GM12878 (cell line): ENCODE measurements around the gene HTR6. TPM values are rescaled to one million over a fixed set of nuclear protein-coding genes. Genes with fewer than 3 reads are reported as not detected.

Experiments
- ATAC-seq: fragments of 200-7000 bp; cut with Tn5 transposase; 3 replicates; pipeline ENCODE4 v1.9.1; 2020; ENCODE audit warnings: mild to moderate bottlenecking, moderate library complexity
- BruUV-seq: library from RNA; stranded (reverse); fragments of 400-500 nt; replicated peaks from 2 replicates; lab custom pipeline; 2021; lab: Mats Ljungman, UMichigan
- CTCF ChIA-PET: fragments of 300-600 bp; sonication (Branson Sonifier 250); formaldehyde crosslinking; extraction: SDS; loops from one replicate; lab custom pipeline; 2021; ENCODE audit warnings: inconsistent platforms; lab: Yijun Ruan, JAX
- POLR2A ChIA-PET: fragments of 350-600 bp; formaldehyde crosslinking; extraction: SDS; loops from one replicate; lab custom pipeline; 2021; ENCODE audit warnings: inconsistent platforms; lab: Charles Lee
- RAD21 ChIA-PET: fragments of 300-600 bp; sonication (Branson Sonifier 250); formaldehyde crosslinking; loops from one replicate; lab custom pipeline; 2023; ENCODE audit warnings: antibody characterized with exemption; ENCODE audit not compliant: unreplicated experiment; lab: Charles Lee
- SMC1A ChIA-PET: fragments of 300-600 bp; sonication (Branson Sonifier 250); formaldehyde crosslinking; loops from one replicate; lab custom pipeline; 2023; ENCODE audit not compliant: unreplicated experiment, uncharacterized antibody; lab: Charles Lee
- DNase-seq: peaks from one replicate; pipeline ENCODE4 v3.0.0-alpha.2; 2011; ENCODE audit warnings: low read depth, low spot score
- FAIRE-seq: peaks from 3 replicates; lab custom pipeline; 2011; peaks lifted over from hg19 to GRCh38; lab: Jason Lieb, UNC
- H2AFZ ChIP-seq: 2 replicates; pipeline ENCODE4 v1.6.0; 2011; ENCODE audit warnings: low read depth, low read length, control low read depth; ENCODE audit not compliant: control insufficient read depth
- H3K27ac ChIP-seq: 2 replicates; pipeline ENCODE4 v1.5.1; 2011; ENCODE audit warnings: control low read depth; ENCODE audit not compliant: control insufficient read depth, insufficient read depth
- H3K27me3 ChIP-seq, 2 experiments: replicated peaks in 1 of 2; 2 replicates each; pipeline versions ENCODE4 v1.6.0 to v1.6.1; 2011; ENCODE audit warnings: low read length in 1 of 2; ENCODE audit not compliant: control insufficient read depth in 2 of 2, insufficient read depth in 2 of 2
- H3K36me3 ChIP-seq, 2 experiments: 2 replicates each; pipeline ENCODE4 v1.5.1; 2011; ENCODE audit warnings: low read length in 1 of 2; ENCODE audit not compliant: control insufficient read depth in 2 of 2, insufficient read depth in 2 of 2
- H3K4me1 ChIP-seq: 2 replicates; pipeline ENCODE4 v1.6.1; 2011; ENCODE audit warnings: mild to moderate bottlenecking, low read length, moderate library complexity, mixed read lengths; ENCODE audit not compliant: control insufficient read depth, insufficient read depth
- H3K4me2 ChIP-seq: 2 replicates; pipeline ENCODE4 v1.6.0; 2011; ENCODE audit warnings: control low read depth; ENCODE audit not compliant: control insufficient read depth, insufficient read depth
- H3K4me3 ChIP-seq: fragments of 200-600 bp; sonication (generic); 2 replicates; pipeline ENCODE4 v1.5.1; 2016
- H3K79me2 ChIP-seq: 2 replicates; pipeline ENCODE4 v1.6.0; 2011; ENCODE audit warnings: low read length; ENCODE audit not compliant: control insufficient read depth, insufficient read depth
- H3K9ac ChIP-seq: 2 replicates; pipeline ENCODE4 v1.8.0; 2011; ENCODE audit warnings: low read length, control low read depth, mixed read lengths; ENCODE audit not compliant: control insufficient read depth, insufficient read depth
- H3K9me3 ChIP-seq: replicated peaks from 3 replicates; pipeline ENCODE4 v1.5.1; 2011; ENCODE audit warnings: mild to moderate bottlenecking, low read length; ENCODE audit not compliant: control insufficient read depth, insufficient read depth
- H4K20me1 ChIP-seq: 2 replicates; pipeline ENCODE4 v1.6.0; 2011; ENCODE audit not compliant: control insufficient read depth, insufficient read depth
- ZNF592 ChIP-seq: fragments of 450-650 bp; IDR thresholded peaks from 2 replicates; pipeline ENCODE4 v1.6.1; 2017; ENCODE audit warnings: mild to moderate bottlenecking, moderate library complexity
- WGBS: methylation state at CpG from one replicate; pipeline ENCODE4 v1.1.6; 2016; ENCODE audit warnings: low lambda C conversion rate; ENCODE audit not compliant: insufficient replicate concordance, insufficient coverage; ENCODE audit errors: missing lambda C conversion rate; 5-methylcytosine and 5-hydroxymethylcytosine counted together
- in situ Hi-C: fragments of 300-500 bp; cut with MboI; formaldehyde crosslinking; loops from 9 replicates; pipeline ENCODE4 v1.14.3; 2018; ENCODE audit warnings: mixed read lengths
- intact Hi-C: fragments of 100-400 bp; cut with micrococcal nuclease; formaldehyde crosslinking; loops from one replicate; pipeline ENCODE4 v1.14.2; 2022; ENCODE audit not compliant: unreplicated experiment
- polyA plus RNA-seq, 11 experiments: library from polyadenylated mRNA; depleted of rRNA in 4 of 11; unstranded in 6 of 11; stranded (reverse) in 5 of 11; fragments of >200 nt; fragmentation: Nextera tagmentation in 4 of 11; fragmentation: Illumina TruSeq in 1 of 11; extraction: Ambion mirVana in 4 of 11; extraction: Trizol in 1 of 11; gene quantifications; 1 replicate in 1 of 11; 2 replicates in 10 of 11; pipeline versions ENCODE4 v1.2.1 to v1.2.3, GENCODE V29; 2011 to 2016; ENCODE audit warnings: inconsistent platforms in 2 of 11, missing spikeins in 2 of 11, low read depth in 1 of 11
- total RNA-seq, 4 experiments: library from RNA; depleted of rRNA in 3 of 4; stranded (reverse); fragments of >200 nt in 3 of 4; fragmentation: Illumina TruSeq in 1 of 4; extraction: Trizol in 1 of 4; gene quantifications; 2 replicates each; pipeline versions ENCODE4 v1.2.1 to v1.2.3, GENCODE V29; 2013 to 2021

HTR6 gene
- total and polyA plus RNA-seq, 10 of the 15 experiments (the other 5 are each of a cell fraction or from before 2014, with no cell fraction given) = 0.03 to 5.3 (median 1.7) TPM; not detected in 2

- no peak overlapping the region for H2AFZ ChIP-seq
- H3K4me1 ChIP-seq = no peaks in the 10 kb centered on the region
- SMC1A ChIA-PET = interaction anchor here (2.0 kb wide), 1 partner anchor 14 kb away, joined by 5 read pairs; no protein-coding TSS in a partner anchor
- no peak overlapping the region for H3K4me2 ChIP-seq
- 53% methylated on average over 7 of the region's 7 CpGs for WGBS
- CTCF ChIA-PET = interaction anchor here (0.6 to 2.0 kb wide), 2 partner anchors 14 to 22 kb away, joined by 3 to 7 read pairs; no protein-coding TSS in a partner anchor
- intact Hi-C loops (no loop called here), in situ Hi-C loops (no loop called here)
- POLR2A ChIA-PET = interaction anchor here (0.8 kb wide), 1 partner anchor 14 kb away, joined by 3 read pairs; no protein-coding TSS in a partner anchor
- DNase-seq = no peak
- H3K27me3 ChIP-seq = no peaks in the 10 kb centered on the region
- no peaks in the 10 kb centered on the region for H3K79me2 ChIP-seq
- no peaks in the 10 kb centered on the region for H4K20me1 ChIP-seq
- RAD21 ChIA-PET = interaction anchor here (1.3 kb wide), 1 partner anchor 21 kb away, joined by 4 read pairs; no protein-coding TSS in a partner anchor
- no peak for TF ChIP-seq ZNF592
- no peak overlapping the region for H3K4me3 ChIP-seq
- peaks cover 5% of the 10 kb centered on the region in 2 experiments; a peak in 2 of 4 replicates for H3K36me3 ChIP-seq
- no peak for FAIRE-seq
- no TSS peak for BruUV-seq
- no peak overlapping the region for H3K27ac ChIP-seq
- H3K9ac ChIP-seq = no peak overlapping the region
- peaks cover 25% of the 10 kb centered on the region; the same call in 2 of the 3 replicates for H3K9me3 ChIP-seq
- ATAC-seq = no peak
Observed at GRCh38 chr1:19690342-19690741, 25.7 kb downstream of the HTR6 start.
